GM21381 (cell line): ENCODE data around the gene SEMA4B.

ENCODE experiments used
- ATAC-seq: cut with Tn5 transposase; IDR thresholded peaks from one replicate; pipeline ENCODE4 v1.9.1; 2021; ENCODE audit warnings: mild to moderate bottlenecking, moderate library complexity; ENCODE audit not compliant: unreplicated experiment

Gene SEMA4B

DNA sequence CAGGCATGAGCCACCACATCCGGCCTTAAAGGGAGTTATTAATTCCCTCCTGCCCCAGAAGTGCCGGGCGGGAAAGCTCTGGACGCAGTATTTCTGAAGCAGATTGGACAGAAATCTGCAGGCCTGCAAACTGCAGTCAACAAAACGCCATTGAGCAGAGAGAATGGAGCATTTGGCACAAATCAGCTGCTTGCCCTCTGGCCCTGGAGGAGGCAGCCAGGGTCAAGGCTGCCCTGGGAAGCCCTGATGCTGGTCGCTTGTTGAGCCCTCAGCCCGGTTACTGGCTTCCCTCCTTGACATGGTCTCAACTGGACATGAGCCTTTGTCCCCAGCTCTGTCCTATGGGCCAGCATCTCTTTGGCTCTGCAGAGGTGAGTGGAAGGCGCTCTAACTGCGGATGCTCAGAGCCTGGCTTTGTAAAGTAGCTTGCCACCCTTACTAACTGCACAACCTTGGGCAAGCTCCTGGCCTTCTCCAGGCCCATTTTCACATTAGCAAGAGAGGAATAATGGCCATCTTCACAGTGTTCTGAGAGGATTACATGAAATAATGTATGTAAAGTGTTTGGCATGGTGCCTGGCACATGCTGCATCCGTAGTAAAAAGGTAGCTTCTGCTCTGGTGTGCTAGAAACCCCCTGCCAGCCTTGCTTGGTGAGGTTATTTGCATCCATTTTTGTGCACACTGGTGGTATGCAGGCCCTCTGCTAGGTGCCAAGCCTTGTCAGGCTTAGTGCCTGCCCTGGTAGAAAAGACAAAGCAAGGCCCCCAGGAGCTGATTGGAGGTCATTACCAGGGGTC lies 4.1 kb downstream of the SEMA4B start:
- ATAC-seq = no peak

DNA sequence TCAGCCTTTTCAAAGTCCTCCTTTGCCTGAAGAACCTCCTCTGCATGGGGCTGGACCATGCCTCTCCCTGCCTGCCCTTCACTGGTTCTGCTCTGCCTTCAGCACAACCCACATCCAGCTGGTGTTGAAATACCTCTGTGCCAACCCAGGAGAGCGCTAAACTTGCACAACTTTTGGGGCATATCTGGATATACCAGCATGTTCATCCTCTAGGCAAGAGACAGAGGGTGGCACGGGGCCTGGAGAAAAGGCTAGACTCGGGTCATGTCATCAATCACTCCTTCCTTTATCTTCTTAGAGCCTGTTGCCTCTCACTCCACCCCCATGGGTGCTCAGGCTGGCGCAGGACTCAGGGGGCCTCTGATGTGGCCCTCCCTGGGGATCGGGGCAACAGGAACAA lies 4.8 kb downstream of the SEMA4B start:
- ATAC-seq = no peak

DNA sequence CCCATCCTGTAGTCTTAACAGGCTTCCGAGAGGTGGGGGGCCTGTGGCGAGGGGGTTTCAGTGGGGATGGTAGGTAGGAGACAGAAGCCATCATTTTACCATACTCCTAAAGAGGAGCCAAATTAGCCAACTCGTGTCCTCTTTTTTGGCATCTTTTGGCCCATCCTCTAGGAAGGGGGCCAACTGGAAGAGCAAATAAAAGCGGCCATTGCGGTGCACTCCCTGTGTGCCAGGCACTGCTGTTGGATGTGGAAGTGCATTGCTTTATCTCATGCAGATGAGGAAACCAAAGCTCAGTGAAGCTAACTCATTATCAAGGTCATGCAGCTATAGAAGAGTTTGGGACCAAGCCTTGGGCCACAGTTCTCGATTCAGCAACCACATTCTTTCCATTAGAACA lies 6.1 kb downstream of the SEMA4B start:
- no peak for ATAC-seq

DNA sequence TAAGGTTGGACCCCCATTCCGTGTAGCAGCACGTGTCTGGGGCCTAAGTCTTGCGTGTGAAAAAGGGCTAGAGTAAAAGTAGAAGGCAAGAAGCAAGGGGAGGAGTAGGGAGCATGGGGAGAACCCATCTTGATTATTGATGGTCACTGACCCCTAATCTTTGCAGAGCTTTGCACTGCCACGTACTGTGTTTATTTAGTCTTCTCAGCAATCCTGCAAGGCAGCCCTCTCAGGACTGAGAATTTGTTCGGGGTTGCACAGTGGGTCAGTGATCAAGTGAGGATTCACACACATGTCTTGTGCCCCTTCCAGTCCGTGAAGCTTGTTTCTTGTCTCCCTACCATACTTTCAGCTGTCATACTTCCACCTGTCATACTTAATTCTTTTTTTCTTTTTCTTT lies 7.2 kb downstream of the SEMA4B start:
- ATAC-seq = no peak

DNA sequence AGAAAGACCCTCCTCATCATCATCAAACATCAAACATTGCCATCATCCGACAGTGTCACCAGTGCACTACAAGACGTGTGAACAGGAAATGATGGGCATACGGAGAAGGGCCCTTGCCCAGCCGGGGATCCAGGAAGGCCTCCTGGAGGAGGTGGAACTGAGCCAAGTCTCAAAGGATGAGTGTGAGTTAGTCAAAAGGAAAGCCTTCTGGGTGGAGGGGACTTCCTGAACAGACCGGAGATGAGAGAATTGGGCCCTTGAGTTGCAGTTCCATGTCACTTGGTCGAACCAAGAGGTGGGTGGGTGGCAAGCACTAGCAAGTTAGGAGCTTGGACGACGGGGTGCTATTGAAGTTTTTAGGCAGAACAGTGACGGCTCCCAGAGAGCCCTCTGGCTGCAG lies 8.5 kb downstream of the SEMA4B start:
- ATAC-seq = no peak

DNA sequence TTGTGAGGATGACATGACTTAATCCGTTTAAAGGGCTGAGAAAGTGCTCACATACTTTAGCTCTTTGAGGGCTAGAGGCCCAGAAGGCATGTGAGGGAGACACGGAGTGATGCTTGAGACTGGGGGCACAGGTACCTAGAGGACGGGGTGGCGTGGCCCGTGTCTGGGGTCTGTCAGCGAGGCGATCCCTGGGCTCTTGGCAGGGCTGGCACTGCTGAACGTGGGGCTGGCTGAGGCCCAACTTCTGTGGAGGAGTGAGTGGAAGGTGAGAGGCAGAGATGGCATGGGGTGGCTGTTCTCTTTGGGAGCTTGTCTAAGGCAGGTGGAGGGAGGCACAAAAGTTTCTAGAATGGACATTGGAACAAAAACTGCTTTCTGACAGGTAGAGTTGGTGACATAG lies 9.5 kb downstream of the SEMA4B start:
- no peak for ATAC-seq

DNA sequence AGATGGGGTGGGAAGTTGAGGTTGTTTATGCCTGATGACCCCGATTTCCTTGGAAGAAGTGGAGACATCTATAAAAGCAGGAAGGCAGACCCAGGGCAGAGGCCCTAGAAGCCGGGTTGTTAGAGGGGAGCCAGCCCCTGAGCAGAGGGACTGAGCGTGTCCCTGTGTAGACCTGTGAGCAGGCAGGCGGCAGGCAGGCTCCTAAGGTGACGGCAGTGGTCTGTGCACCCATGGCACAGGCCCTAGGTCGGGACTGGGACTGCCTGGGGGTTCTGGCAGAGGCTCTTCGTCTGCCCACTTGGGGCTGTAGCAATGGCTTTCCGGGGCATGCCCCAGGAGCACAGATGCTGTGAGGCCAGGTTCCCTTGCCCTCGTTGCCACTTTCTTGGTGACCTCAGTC lies 9.9 kb downstream of the SEMA4B start:
- no peak for ATAC-seq

DNA sequence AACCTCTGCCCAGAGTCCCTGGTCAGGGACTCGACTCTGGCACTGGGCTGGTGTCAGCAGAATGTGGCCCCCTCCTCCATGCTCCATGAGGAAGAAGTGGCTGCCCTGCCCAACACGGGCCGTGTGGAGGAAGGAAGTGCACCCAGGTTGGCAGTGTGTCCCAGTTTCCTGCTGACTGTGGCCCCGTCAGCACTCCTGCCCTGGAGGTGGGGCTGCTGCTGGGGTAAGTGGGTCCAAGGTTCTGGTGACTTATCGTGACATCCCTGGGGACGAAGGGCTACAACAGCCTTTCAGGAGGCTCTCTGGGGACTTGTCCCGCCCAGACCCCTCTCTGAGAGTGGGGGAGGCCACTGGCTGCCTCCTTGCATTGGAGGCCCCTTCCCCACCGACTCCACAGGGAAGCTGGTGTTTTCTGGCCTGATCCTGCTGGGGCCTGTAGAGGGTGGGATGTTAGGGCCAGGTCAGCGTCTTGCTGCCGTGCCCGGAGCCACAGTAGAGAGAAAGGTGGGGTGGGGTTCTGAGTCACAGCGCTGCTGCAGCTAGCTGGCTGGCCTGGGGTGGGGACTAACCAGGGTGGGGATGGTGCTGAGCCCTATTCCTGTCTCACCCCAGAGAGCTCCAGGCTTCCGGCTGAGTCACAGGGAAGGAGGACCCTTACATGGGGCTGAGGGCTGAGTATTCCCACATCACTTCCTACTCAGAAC lies 10.5 kb downstream of the SEMA4B start:
- no peak for ATAC-seq

DNA sequence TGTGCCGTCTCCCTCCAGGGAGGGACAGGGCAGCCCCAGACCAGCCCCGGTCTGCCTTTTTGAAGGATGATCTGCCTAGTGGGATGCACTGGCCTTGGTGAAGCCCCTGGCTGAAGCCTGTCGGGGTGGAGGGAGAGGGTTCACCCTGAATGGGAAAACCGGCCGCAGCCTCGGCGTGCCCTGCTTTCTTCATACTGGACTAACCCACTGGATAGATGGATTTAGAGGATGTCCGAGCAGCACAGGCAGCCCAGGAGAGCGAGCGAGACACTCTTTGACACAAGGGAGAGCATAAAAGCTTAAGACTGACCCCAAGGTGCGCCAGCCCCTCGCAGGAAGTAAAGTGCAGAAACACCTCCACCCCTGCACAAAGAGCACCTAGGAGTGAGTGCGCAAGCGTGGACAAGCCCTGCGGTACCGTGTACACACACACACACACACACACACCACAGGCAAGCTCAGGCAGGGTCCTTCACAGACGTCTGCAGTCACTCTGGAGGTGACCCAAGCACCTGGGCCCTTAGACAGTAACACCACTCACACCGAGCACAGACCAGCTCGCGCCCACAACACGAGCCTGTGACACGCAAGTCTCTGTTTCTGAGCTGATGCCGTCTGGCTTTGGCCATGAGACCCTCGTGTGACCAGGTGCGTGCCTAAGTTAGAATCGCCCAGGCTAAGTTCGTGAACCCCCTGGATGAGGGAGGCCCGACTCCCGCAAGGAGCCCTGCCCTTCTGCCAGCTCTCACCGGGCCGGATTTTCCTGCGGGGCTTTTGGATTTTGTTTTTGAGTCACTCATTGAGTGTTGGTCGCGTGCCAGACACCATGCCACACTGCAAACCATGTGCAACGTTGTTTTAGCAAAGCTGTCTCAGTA lies 11.3 kb downstream of the SEMA4B start:
- ATAC-seq = no peak

DNA sequence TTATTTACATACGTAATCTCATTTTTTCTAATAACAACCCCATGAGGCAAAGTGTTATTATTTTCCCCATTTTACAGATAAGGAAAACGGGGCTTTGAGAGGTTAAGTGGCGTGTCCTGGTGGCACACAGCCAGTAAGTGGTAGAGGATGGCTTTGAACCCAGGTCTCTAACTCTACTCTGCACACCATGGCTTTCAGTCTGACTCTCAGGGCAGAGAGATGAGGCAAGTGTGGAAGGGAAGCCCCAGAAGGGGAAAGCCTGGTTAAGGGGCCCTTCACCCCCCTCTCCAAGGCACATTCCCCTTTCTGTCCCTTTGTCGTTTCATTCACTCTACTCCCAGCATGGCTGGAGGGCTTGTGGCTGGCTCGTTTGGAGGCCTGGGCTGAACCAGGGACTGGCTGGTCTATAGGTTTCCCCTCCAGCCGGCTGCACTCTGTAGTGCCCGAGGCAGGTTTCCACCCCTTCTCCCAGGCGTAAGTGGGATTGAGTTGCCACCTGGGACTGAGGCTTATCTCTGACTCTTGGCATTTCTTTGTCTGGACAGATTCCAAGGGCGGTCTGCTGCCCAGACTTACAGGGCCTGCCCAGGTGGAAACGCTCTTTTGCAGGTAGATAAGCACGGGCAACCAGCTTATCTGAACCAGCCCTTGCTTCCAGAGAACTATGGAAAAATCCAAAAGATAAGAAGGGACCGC lies 12.1 kb downstream of the SEMA4B start:
- no peak for ATAC-seq

DNA sequence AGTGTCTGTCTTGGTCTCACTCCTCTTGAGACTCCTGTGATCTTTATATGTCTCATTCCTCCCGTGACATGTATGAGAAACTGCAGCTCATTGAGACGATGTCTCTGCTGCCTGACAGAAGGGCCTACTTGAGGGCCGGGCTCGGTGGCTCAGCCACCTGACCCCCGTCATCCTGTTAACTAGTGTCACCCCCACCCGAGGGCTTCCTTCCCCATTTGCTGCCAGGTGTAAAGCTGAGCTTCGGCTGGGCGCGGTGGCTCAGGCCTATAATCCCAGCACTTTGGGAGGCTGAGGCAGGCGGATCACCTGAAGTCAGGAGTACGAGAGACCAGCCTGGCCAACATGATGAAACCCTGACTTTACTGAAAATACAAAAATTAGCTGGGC lies 12.7 kb downstream of the SEMA4B start:
- no peak for ATAC-seq

DNA sequence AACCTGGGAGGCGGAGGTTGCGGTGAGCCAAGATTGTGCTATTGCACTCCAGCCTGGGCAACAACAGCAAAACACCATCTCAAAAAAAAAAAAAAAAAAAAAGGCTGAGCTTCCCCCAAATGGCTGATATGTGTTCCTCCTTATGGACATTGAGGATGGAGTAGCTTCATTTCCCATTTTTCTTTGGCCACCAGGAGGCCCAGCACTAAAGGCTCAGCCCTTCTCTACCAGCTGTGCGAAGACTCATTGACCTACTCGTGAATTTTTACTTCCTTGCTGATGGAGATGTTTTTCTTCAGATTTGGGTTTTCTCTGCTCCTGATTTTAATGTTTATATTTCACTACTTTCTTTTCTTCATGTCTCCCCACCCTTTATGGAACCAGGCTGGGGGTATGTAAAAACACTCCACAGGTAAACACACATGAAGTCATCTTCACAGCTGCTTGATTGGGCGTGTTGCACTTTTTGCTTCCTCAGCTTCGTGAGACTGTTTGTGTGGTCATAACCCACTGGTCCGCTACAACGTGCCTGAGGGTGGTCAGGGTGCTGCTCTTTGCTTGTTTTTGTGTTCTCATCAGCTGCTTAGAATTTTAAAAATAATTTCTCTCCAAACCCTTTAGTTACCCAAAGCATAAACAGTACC lies 13.5 kb downstream of the SEMA4B start:
- ATAC-seq = no peak

DNA sequence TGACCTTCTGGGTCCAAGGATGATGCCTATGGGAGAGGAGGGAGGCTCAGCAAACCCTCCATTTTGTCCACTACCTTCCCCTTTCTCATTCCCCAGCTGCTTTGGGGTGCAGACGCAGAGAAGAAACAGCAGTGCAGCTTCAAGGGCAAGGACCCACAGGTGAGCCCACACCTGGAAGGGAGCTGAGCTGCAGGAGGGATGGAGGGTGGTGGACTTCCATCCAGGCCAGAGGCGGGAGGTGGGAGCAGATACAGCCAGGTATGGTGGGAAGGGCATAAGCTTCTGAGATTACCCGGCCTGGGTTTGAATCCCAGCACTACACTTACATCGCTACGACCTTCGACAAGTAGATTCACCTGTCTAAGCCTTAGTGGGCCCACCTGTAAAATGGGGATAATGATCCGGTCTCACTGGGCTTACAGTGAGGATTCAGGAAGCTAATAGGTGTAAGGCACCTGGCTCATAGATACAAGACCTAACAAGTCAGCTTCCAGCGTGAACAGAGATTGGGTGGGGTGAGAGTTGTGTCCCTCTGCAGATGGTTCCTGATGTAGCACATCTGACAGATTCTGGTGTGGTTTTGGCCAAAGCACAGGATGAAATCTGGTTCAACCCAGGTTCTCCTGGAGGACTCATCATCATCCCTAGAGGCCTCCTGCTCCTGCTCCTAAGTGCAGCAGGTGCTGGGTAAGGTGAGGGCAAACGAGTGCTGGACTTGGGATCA lies 16.7 kb downstream of the SEMA4B start:
- no peak for ATAC-seq

DNA sequence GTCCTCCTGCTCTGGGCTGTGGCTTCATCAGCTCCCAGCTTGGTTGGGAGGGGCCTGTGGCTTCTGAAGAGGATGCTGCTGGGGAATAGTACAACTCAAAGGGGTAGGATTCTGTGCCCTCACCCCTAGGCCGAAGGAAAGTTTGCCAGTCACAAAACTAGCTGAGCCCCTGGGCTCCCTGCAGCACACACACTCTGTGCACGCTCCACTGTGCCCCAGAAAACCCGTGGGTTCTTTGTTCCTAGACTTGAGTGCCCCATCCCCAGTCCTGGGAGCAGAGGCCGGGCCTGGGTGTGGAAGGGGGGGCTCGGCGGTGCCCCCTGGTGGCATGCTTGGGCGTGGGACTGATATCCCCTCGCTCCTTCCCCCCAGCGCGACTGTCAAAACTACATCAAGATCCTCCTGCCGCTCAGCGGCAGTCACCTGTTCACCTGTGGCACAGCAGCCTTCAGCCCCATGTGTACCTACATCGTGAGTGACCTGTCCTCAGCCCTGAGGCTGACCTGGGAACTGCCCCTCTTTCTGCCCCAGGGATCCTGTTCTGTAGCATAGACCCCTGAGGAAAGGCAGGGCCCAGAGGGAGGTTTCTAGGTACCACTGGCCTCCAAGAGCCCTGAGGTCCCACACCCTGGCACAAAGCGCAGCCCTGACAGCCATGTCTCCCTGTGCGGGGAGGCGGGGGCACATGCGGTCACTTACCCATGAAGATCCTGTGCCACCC lies 18.5 kb downstream of the SEMA4B start:
- ATAC-seq = no peak

DNA sequence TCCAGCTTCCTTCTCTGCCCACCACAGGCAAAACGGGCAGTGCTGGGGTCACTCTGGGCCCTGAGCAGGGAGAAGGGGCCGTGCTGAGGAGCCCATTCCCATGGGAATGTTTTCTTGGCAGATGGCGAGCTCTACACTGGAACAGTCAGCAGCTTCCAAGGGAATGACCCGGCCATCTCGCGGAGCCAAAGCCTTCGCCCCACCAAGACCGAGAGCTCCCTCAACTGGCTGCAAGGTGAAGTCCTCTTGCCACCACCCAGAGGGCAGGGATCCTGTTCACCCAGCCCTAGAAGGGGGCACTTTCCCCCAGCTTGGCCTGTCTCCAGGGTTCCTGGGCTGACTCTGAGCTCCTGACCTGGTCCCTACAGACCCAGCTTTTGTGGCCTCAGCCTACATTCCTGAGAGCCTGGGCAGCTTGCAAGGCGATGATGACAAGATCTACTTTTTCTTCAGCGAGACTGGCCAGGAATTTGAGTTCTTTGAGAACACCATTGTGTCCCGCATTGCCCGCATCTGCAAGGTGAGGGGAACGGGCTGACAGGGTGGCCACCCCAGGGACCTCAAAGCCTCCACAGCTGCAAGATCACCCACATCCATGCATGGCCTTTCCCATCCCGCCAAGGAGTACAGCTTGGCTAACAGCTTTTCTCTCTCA lies 20.2 kb downstream of the SEMA4B start:
- ATAC-seq = no peak

DNA sequence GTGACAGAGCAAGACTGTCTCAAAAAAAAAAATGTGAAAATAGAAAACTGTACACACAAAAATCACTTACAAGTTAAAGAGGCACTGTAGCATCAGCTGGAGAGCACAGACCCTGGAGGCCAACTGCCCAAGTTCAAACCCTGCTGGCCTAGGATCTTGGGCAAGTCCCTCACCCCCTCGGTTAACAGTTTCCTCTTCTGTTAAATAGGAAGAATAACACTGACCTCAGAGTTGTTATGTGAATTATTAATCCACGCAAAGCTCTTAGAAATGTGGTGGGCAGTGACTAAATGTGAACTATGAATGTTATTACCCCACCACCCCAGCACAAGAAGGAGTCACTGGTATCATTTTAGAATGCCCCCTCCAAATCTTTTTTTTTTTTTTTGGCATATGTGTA lies 21.4 kb downstream of the SEMA4B start:
- ATAC-seq = no peak

DNA sequence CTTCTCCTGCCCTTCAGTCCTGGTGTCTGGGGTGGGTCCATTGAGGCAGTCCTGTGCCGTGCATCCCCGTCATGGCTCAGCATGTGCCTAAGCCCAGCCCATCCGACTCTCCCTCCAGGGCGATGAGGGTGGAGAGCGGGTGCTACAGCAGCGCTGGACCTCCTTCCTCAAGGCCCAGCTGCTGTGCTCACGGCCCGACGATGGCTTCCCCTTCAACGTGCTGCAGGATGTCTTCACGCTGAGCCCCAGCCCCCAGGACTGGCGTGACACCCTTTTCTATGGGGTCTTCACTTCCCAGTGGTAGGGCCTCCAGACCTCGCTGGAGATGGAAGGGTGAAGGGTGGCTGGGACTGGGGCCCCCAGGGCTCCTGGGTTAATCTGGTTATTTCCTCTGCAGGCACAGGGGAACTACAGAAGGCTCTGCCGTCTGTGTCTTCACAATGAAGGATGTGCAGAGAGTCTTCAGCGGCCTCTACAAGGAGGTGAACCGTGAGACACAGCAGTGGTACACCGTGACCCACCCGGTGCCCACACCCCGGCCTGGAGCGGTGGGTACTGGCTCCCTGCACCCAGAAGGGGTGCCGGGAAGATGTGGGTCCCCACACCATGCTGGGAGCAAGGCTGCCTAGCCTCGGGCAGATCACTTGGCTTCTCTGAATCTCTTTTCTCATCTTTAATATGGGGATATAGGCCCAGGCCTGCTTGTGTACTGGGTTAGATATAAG lies 22.5 kb downstream of the SEMA4B start:
- ATAC-seq = no peak

DNA sequence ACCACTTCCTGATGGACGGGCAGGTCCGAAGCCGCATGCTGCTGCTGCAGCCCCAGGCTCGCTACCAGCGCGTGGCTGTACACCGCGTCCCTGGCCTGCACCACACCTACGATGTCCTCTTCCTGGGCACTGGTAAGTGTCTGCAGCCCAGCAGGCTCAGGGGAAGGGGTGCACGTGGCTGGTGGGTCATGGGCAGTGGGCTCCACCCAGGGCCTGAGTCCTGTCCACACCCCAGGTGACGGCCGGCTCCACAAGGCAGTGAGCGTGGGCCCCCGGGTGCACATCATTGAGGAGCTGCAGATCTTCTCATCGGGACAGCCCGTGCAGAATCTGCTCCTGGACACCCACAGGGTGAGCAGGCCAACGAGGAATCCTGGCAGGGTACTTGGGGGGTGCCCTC lies 23.9 kb downstream of the SEMA4B start:
- no peak for ATAC-seq
